H1 (cell line): ENCODE measurements around the gene MECR.

Experiments
- ATF3 ChIP-seq: IDR thresholded peaks from 2 replicates; pipeline ENCODE4 v1.6.1; 2011; ENCODE audit warnings: low read depth, mild to moderate bottlenecking, low read length; ENCODE audit not compliant: insufficient read depth
- BACH1 ChIP-seq: IDR thresholded peaks from 2 replicates; pipeline ENCODE4 v1.6.1; 2012; ENCODE audit warnings: low read length, improper control_type of control experiment
- CHD2 ChIP-seq: IDR thresholded peaks from 2 replicates; pipeline ENCODE4 v1.6.1; 2012; ENCODE audit warnings: low read length, improper control_type of control experiment
- EP300 ChIP-seq, 2 experiments: IDR thresholded peaks; 1 replicate in 1 of 2; 2 replicates in 1 of 2; pipeline ENCODE4 v1.6.1; 2011 to 2012; ENCODE audit warnings: low read depth in 2 of 2, low read length in 2 of 2, mild to moderate bottlenecking in 2 of 2, borderline replicate concordance in 1 of 2, inconsistent platforms in 1 of 2, moderate library complexity in 1 of 2
- GTF2F1 ChIP-seq: IDR thresholded peaks from 2 replicates; pipeline ENCODE4 v1.6.1; 2012; ENCODE audit warnings: low read depth, low read length, improper control_type of control experiment, borderline replicate concordance
- NANOG ChIP-seq: IDR thresholded peaks from 2 replicates; pipeline ENCODE4 v1.6.1; 2011; ENCODE audit warnings: low read length, low read depth, mild to moderate bottlenecking, inconsistent platforms; ENCODE audit not compliant: insufficient read depth, poor library complexity, severe bottlenecking
- NRF1 ChIP-seq: IDR thresholded peaks from 2 replicates; pipeline ENCODE4 v1.6.1; 2011; ENCODE audit warnings: mild to moderate bottlenecking, low read depth, low read length, improper control_type of control experiment
- POLR2AphosphoS5 ChIP-seq: IDR thresholded peaks from 2 replicates; pipeline ENCODE4 v1.6.1; 2011; ENCODE audit warnings: low read depth, low read length
- RBBP5 ChIP-seq: IDR thresholded peaks from 2 replicates; pipeline ENCODE4 v1.7.1; 2012; ENCODE audit warnings: low read depth, mild to moderate bottlenecking, inconsistent platforms, low read length, moderate library complexity, borderline replicate concordance
- RFX5 ChIP-seq: IDR thresholded peaks from 2 replicates; pipeline ENCODE4 v1.6.1; 2011; ENCODE audit warnings: low read depth, low read length, improper control_type of control experiment, borderline replicate concordance
- TCF12 ChIP-seq: IDR thresholded peaks from 2 replicates; pipeline ENCODE4 v1.6.1; 2011; ENCODE audit warnings: low read depth, mild to moderate bottlenecking, low read length
- TF ChIP-seq, protein P1 (sequence below), 3 experiments: IDR thresholded peaks; 1 replicate in 2 of 3; 2 replicates in 1 of 3; pipeline versions ENCODE4 v1.5.1 to v1.6.1; 2011; ENCODE audit warnings: low read length in 3 of 3, mild to moderate bottlenecking in 3 of 3, inconsistent platforms in 2 of 3, low read depth in 1 of 3, moderate library complexity in 1 of 3; ENCODE audit not compliant: insufficient read depth in 1 of 3; ENCODE audit errors: control extremely low read depth in 1 of 3

- TF ChIP-seq BACH1 (no peak), EP300 (IDR thresholded peaks at IDR 0.05; ENCODE audit: borderline replicate concordance in 1 of 2, low read depth in 2 of 2, low read length in 2 of 2) (no peak), POLR2AphosphoS5 (no peak), RFX5 (no peak), TCF12 (no peak), NANOG (no peak), CHD2 (no peak), NRF1 (no peak), ATF3 (no peak), RBBP5 (no peak), GTF2F1 (no peak)
- TF ChIP-seq, protein P1, sequence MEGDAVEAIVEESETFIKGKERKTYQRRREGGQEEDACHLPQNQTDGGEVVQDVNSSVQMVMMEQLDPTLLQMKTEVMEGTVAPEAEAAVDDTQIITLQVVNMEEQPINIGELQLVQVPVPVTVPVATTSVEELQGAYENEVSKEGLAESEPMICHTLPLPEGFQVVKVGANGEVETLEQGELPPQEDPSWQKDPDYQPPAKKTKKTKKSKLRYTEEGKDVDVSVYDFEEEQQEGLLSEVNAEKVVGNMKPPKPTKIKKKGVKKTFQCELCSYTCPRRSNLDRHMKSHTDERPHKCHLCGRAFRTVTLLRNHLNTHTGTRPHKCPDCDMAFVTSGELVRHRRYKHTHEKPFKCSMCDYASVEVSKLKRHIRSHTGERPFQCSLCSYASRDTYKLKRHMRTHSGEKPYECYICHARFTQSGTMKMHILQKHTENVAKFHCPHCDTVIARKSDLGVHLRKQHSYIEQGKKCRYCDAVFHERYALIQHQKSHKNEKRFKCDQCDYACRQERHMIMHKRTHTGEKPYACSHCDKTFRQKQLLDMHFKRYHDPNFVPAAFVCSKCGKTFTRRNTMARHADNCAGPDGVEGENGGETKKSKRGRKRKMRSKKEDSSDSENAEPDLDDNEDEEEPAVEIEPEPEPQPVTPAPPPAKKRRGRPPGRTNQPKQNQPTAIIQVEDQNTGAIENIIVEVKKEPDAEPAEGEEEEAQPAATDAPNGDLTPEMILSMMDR (IDR thresholded peaks at IDR 0.05; ENCODE audit: control extremely low read depth in 1 of 3, insufficient read depth in 1 of 3, low read depth in 1 of 3, low read length in 3 of 3): no peak
These were observed 40.0 kb downstream of the MECR start for GRCh38 chr1:29190718-29191117.
